Endothelial cell of hepatic sinusoid (primary cell): Measurements from ENCODE around the gene GGN.
"Not testable (repeated sequence)": the region's sequence is repeated elsewhere in the genome, so short reads cannot be mapped to it uniquely, and the experiment has no call there.

Experiments used
- in situ Hi-C: cut with HindIII; loops from 2 replicates; pipeline ENCODE4 v1.10.0; 2017; ENCODE audit warnings: low sequenced_read_pairs

GGN gene

GRCh38 chr19:38367041-38367440 is 20.8 kb downstream of the GGN start:
- in situ Hi-C loops: no loop called here

- in situ Hi-C loops: not testable (repeated sequence)
These were observed 24.7 kb downstream of the GGN start for GRCh38 chr19:38362946-38363688.

GRCh38 chr19:38362076-38362945 is 25.5 kb downstream of the GGN start:
- in situ Hi-C loops: no loop called here

- in situ Hi-C loops: no loop called here
These were observed 26.2 kb downstream of the GGN start for GRCh38 chr19:38361633-38362075.

- in situ Hi-C loops: no loop called here
These were observed 26.8 kb downstream of the GGN start for GRCh38 chr19:38360839-38361631.

- in situ Hi-C loops: no loop called here
These were observed 27.5 kb downstream of the GGN start for GRCh38 chr19:38360351-38360750.

- in situ Hi-C loops: loop anchor here (5.0 kb wide), 3 partner anchors 92 to 168 kb away; no protein-coding TSS in a partner anchor
These were observed 28.4 kb downstream of the GGN start for GRCh38 chr19:38359242-38360021.

GRCh38 chr19:38358071-38358470 is 29.8 kb downstream of the GGN start:
- in situ Hi-C loops: loop anchor here (5.0 kb wide), 3 partner anchors 91 to 169 kb away; no protein-coding TSS in a partner anchor

- in situ Hi-C loops: loop anchor here (5.0 kb wide), 3 partner anchors 89 to 171 kb away; no protein-coding TSS in a partner anchor
These were observed 31.8 kb downstream of the GGN start for GRCh38 chr19:38355728-38356725.

GRCh38 chr19:38352611-38353010 is 35.2 kb downstream of the GGN start:
- in situ Hi-C loops: no loop called here

GRCh38 chr19:38351865-38352395 is 35.9 kb downstream of the GGN start:
- in situ Hi-C loops: no loop called here

GRCh38 chr19:38350883-38351282 is 37.0 kb downstream of the GGN start:
- in situ Hi-C loops: no loop called here

GRCh38 chr19:38346837-38347236 is 41.0 kb downstream of the GGN start:
- in situ Hi-C loops: no loop called here

- in situ Hi-C loops: no loop called here
These were observed 46.9 kb downstream of the GGN start for GRCh38 chr19:38340927-38341326.

- in situ Hi-C loops: not testable (repeated sequence)
These were observed 48.8 kb downstream of the GGN start for GRCh38 chr19:38339011-38339410.

GRCh38 chr19:38337360-38337653 is 50.5 kb downstream of the GGN start:
- in situ Hi-C loops: no loop called here

- in situ Hi-C loops: no loop called here
These were observed 51.0 kb downstream of the GGN start for GRCh38 chr19:38336638-38337359.

- in situ Hi-C loops: no loop called here
These were observed 51.7 kb downstream of the GGN start for GRCh38 chr19:38335949-38336637.
